ENCODE data around the gene C4BPB. TPM values are rescaled to one million over a fixed set of nuclear protein-coding genes. Genes with fewer than 3 reads are reported as not detected.

C4BPB gene
- total RNA-seq, 1 donor from 2014 or later = not detected

DNA sequence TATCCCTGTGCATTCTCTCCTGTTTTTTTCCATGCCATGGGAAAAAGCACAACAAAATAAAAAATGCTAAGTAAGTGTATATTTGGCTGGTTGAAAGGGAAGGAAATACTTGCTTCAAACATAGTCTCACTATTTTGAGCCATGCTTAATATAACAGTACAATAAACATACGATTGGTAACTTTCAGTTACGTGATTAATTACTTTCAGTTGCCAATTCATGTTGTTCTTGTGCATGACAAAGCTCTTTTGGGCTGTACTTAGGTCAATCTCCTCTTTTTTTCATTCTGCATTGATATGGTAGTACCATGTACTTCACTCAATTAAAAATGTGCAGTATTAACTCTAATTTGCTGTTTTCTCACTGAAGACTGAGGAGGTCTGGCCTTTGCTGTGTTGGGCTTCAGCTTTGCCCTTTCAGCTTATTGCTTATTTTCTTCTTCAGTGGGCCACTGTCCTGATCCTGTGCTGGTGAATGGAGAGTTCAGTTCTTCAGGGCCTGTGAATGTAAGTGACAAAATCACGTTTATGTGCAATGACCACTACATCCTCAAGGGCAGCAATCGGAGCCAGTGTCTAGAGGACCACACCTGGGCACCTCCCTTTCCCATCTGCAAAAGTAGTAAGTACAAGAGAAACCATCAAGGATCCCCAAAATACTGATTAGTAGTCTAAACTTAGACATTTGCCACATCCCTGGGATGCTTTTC is 2.7 kb downstream of the C4BPB start:
- H3K27ac Mint-ChIP-seq (ENCODE audit: unreplicated experiment) = no peak overlapping the region
- no peaks in the 10 kb centered on the region for H3K36me3 Mint-ChIP-seq (ENCODE audit: unreplicated experiment)
- H3K9me3 Mint-ChIP-seq (ENCODE audit: unreplicated experiment) = no peaks in the 10 kb centered on the region
- DNase-seq = no peak
- no peaks in the 10 kb centered on the region for H3K27me3 Mint-ChIP-seq (ENCODE audit: unreplicated experiment)
- H3K4me3 Mint-ChIP-seq (ENCODE audit: unreplicated experiment) = no peak overlapping the region
- TF ChIP-seq, protein P1, sequence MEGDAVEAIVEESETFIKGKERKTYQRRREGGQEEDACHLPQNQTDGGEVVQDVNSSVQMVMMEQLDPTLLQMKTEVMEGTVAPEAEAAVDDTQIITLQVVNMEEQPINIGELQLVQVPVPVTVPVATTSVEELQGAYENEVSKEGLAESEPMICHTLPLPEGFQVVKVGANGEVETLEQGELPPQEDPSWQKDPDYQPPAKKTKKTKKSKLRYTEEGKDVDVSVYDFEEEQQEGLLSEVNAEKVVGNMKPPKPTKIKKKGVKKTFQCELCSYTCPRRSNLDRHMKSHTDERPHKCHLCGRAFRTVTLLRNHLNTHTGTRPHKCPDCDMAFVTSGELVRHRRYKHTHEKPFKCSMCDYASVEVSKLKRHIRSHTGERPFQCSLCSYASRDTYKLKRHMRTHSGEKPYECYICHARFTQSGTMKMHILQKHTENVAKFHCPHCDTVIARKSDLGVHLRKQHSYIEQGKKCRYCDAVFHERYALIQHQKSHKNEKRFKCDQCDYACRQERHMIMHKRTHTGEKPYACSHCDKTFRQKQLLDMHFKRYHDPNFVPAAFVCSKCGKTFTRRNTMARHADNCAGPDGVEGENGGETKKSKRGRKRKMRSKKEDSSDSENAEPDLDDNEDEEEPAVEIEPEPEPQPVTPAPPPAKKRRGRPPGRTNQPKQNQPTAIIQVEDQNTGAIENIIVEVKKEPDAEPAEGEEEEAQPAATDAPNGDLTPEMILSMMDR (IDR thresholded peaks at IDR 0.05; ENCODE audit: partially characterized antibody, unreplicated experiment) = no peak
- H3K4me1 Mint-ChIP-seq (ENCODE audit: low read depth, unreplicated experiment) = no peaks in the 10 kb centered on the region

DNA sequence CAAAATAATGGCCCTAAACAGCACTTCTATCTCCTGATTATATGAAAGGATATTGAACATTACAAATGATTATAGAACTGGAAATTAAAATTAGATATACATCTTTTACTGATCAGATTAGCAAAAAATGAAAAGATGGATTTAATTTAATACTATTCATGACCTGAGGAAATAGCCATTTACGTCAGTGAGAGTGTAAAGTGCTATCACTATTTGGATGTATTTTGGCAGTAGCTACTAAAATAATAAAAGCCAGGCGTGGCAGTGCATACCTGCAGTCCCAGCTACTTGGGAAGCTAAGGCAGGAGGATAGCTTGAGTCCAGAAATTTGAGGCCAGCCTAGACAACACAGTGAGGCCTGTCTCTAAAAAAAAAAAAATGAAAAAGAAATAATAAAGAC is 5.3 kb downstream of the C4BPB start:
- no peak for DNase-seq
- Mint-ChIP-seq H3K27me3 (ENCODE audit: unreplicated experiment) (no peaks in the 10 kb centered on the region), H3K9me3 (ENCODE audit: unreplicated experiment) (no peaks in the 10 kb centered on the region), H3K36me3 (ENCODE audit: unreplicated experiment) (peaks cover 6% of the 10 kb centered on the region), H3K27ac (ENCODE audit: unreplicated experiment) (no peak overlapping the region), H3K4me3 (ENCODE audit: unreplicated experiment) (no peak overlapping the region), H3K4me1 (ENCODE audit: low read depth, unreplicated experiment) (no peaks in the 10 kb centered on the region)
- TF ChIP-seq, protein P1 (IDR thresholded peaks at IDR 0.05; ENCODE audit: partially characterized antibody, unreplicated experiment) = no peak

DNA sequence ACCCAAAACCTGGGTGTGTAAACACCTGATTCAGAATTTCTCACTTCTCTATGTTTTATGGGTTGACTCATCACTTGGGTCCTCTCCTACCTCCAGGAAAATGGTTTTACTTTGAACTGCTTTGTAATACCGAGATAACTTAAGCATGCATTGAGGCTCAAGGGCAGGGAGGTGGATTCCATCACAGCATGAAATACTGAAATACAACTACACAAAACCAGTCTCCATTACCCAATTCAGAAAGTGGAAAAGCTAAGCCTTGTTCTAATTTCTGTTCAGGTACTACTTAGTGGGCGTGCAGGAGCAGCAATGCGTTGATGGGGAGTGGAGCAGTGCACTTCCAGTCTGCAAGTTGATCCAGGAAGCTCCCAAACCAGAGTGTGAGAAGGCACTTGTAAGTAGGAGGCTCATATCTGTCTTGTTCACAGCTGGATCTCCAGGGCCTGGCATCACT is 9.2 kb downstream of the C4BPB start:
- Mint-ChIP-seq H3K4me3 (ENCODE audit: unreplicated experiment) (no peak overlapping the region), H3K27ac (ENCODE audit: unreplicated experiment) (no peak overlapping the region), H3K27me3 (ENCODE audit: unreplicated experiment) (no peaks in the 10 kb centered on the region), H3K9me3 (ENCODE audit: unreplicated experiment) (no peaks in the 10 kb centered on the region), H3K4me1 (ENCODE audit: low read depth, unreplicated experiment) (no peaks in the 10 kb centered on the region), H3K36me3 (ENCODE audit: unreplicated experiment) (peaks cover 6% of the 10 kb centered on the region)
- no peak for DNase-seq
- TF ChIP-seq, protein P1 (IDR thresholded peaks at IDR 0.05; ENCODE audit: partially characterized antibody, unreplicated experiment) = no peak

DNA sequence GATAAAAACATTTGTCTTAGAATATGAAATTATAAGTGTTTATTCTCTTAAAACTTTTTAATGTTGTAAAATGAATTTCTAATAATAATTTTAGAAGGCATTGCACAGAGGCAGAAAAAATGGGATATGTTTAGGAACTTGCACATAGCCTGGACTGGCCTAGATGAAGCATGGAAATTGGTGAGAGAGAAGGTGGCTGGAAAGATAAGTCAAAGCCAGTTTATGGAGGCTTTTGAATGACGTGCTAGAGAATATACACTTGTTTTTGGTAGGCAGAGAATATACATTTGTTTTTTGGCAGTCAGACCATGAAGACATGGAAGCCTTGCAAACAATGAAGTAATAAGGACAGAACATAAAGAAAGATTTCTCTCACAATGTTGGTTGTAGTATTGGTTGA is 13.1 kb downstream of the C4BPB start:
- no peak overlapping the region for H3K27ac Mint-ChIP-seq (ENCODE audit: unreplicated experiment)
- no peaks in the 10 kb centered on the region for H3K9me3 Mint-ChIP-seq (ENCODE audit: unreplicated experiment)
- H3K36me3 Mint-ChIP-seq (ENCODE audit: unreplicated experiment) = peaks cover 6% of the 10 kb centered on the region
- no peaks in the 10 kb centered on the region for H3K4me1 Mint-ChIP-seq (ENCODE audit: low read depth, unreplicated experiment)
- no peaks in the 10 kb centered on the region for H3K27me3 Mint-ChIP-seq (ENCODE audit: unreplicated experiment)
- no peak overlapping the region for H3K4me3 Mint-ChIP-seq (ENCODE audit: unreplicated experiment)
- TF ChIP-seq, protein P1 (IDR thresholded peaks at IDR 0.05; ENCODE audit: partially characterized antibody, unreplicated experiment) = no peak
- no peak for DNase-seq

DNA sequence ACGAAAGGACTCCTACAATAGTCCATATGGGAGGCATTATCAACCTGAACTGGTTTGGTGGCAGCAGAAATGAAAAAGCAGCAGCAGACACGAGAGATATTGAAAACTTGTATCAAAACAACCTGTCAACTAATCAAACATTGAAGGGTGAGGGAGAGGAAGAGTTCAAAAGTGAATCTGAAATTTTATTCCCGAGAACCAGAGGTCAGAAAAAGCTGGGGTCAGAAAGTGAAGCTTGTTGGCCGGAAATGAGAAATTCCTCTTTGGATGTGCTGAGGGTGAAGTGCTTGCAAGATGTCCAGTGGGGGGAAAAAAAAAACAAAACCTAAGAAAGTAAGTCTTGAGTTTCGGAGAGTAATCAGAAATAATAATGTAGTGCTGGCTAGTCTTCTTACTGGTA is 13.5 kb downstream of the C4BPB start:
- H3K9me3 Mint-ChIP-seq (ENCODE audit: unreplicated experiment) = no peaks in the 10 kb centered on the region
- H3K4me1 Mint-ChIP-seq (ENCODE audit: low read depth, unreplicated experiment) = no peaks in the 10 kb centered on the region
- no peak overlapping the region for H3K27ac Mint-ChIP-seq (ENCODE audit: unreplicated experiment)
- TF ChIP-seq, protein P1 (IDR thresholded peaks at IDR 0.05; ENCODE audit: partially characterized antibody, unreplicated experiment) = no peak
- no peaks in the 10 kb centered on the region for H3K27me3 Mint-ChIP-seq (ENCODE audit: unreplicated experiment)
- DNase-seq = no peak
- H3K4me3 Mint-ChIP-seq (ENCODE audit: unreplicated experiment) = no peak overlapping the region
- H3K36me3 Mint-ChIP-seq (ENCODE audit: unreplicated experiment) = peaks cover 6% of the 10 kb centered on the region

Data from glutamatergic neuron (in vitro differentiated cells).